Measurements from ENCODE around the gene EML4.

GRCh38 chr2:42124011-42124785, 45.0 kb upstream of the EML4 start:
- TF ChIP-seq, protein P1, sequence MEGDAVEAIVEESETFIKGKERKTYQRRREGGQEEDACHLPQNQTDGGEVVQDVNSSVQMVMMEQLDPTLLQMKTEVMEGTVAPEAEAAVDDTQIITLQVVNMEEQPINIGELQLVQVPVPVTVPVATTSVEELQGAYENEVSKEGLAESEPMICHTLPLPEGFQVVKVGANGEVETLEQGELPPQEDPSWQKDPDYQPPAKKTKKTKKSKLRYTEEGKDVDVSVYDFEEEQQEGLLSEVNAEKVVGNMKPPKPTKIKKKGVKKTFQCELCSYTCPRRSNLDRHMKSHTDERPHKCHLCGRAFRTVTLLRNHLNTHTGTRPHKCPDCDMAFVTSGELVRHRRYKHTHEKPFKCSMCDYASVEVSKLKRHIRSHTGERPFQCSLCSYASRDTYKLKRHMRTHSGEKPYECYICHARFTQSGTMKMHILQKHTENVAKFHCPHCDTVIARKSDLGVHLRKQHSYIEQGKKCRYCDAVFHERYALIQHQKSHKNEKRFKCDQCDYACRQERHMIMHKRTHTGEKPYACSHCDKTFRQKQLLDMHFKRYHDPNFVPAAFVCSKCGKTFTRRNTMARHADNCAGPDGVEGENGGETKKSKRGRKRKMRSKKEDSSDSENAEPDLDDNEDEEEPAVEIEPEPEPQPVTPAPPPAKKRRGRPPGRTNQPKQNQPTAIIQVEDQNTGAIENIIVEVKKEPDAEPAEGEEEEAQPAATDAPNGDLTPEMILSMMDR (conservative IDR thresholded peaks at IDR 0.05; ENCODE audit: low read depth, low read length), result no peak
- no peak for TF ChIP-seq EZH2 (IDR thresholded peaks at IDR 0.05; ENCODE audit: low read length, unreplicated experiment)
